AG04449 (cell line): ENCODE data around the gene CFH.
"Not testable (repeated sequence)": the region's sequence is repeated elsewhere in the genome, so short reads cannot be mapped to it uniquely, and the experiment has no call there.

Experiments used
- CTCF ChIA-PET: fragments of 350-600 bp; formaldehyde crosslinking; extraction: SDS; loops from one replicate; lab custom pipeline; 2021; ENCODE audit warnings: antibody characterized with exemption; lab: Yijun Ruan, JAX
- POLR2A ChIA-PET: fragments of 400-600, 350-600 bp; formaldehyde crosslinking; extraction: SDS; loops from one replicate; lab custom pipeline; 2020; ENCODE audit warnings: antibody characterized with exemption, inconsistent platforms; lab: Yijun Ruan, JAX
- DNase-seq: peaks from one replicate; pipeline ENCODE4 v3.0.0-alpha.2; 2010; ENCODE audit warnings: low read depth, low spot score
- H3K4me3 ChIP-seq: 2 replicates; pipeline ENCODE4 v1.5.1; 2011; ENCODE audit warnings: low read depth, mild to moderate bottlenecking, control low read depth, low read length
- TF ChIP-seq, protein P1 (sequence below): IDR thresholded peaks from one replicate; pipeline ENCODE4 v1.5.1; 2011; ENCODE audit warnings: mild to moderate bottlenecking, moderate library complexity, low read length, control low read depth, inconsistent platforms; ENCODE audit not compliant: insufficient read depth; ENCODE audit errors: missing control alignments

CFH gene

GRCh38 chr1:196619721-196620120 lies 32.1 kb upstream of the CFH start:
- TF ChIP-seq, protein P1, sequence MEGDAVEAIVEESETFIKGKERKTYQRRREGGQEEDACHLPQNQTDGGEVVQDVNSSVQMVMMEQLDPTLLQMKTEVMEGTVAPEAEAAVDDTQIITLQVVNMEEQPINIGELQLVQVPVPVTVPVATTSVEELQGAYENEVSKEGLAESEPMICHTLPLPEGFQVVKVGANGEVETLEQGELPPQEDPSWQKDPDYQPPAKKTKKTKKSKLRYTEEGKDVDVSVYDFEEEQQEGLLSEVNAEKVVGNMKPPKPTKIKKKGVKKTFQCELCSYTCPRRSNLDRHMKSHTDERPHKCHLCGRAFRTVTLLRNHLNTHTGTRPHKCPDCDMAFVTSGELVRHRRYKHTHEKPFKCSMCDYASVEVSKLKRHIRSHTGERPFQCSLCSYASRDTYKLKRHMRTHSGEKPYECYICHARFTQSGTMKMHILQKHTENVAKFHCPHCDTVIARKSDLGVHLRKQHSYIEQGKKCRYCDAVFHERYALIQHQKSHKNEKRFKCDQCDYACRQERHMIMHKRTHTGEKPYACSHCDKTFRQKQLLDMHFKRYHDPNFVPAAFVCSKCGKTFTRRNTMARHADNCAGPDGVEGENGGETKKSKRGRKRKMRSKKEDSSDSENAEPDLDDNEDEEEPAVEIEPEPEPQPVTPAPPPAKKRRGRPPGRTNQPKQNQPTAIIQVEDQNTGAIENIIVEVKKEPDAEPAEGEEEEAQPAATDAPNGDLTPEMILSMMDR = no peak
- H3K4me3 ChIP-seq = no peak overlapping the region
- no peak for DNase-seq
- POLR2A ChIA-PET = no interaction called here
- CTCF ChIA-PET = no interaction called here

GRCh38 chr1:196623079-196623478 lies 28.8 kb upstream of the CFH start:
- POLR2A ChIA-PET = no interaction called here
- DNase-seq = no peak

DNA sequence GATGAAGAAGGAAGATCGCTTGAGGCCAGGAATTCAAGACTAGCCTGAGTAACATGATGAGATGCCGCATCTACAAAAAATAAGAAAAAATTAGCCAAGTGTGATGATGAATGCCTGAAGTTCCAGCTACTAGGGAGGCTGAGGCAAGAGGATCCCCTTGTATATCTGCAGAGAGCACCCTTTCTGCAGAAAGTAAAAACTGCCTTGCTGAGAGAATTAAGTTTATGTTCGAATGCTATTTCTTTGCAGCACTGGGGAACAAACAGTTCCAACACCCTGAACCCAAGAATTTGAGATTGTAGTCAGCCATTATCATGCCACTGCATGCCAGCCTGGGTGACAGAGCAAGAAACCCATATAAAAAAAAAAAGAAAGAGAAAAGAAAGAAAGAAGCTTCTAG lies 23.0 kb upstream of the CFH start:
- no peak for DNase-seq
- ChIA-PET POLR2A (no interaction called here), CTCF (no interaction called here)
- H3K4me3 ChIP-seq = no peak overlapping the region
- TF ChIP-seq, protein P1 = no peak

More at GRCh38 chr1:196623079-196623478, 28.8 kb upstream of the CFH start:
- no peak overlapping the region for H3K4me3 ChIP-seq
- TF ChIP-seq, protein P1 = no peak
- CTCF ChIA-PET = no interaction called here

- TF ChIP-seq, protein P1 = no peak
- POLR2A ChIA-PET = no interaction called here
- H3K4me3 ChIP-seq = no peak overlapping the region
- DNase-seq = no peak
- CTCF ChIA-PET = interaction anchor here (1.3 kb wide), 1 partner anchor 282 kb away, joined by 4 read pairs; no protein-coding TSS in a partner anchor
Measured at GRCh38 chr1:196637606-196638005, 14.2 kb upstream of the CFH start.

DNA sequence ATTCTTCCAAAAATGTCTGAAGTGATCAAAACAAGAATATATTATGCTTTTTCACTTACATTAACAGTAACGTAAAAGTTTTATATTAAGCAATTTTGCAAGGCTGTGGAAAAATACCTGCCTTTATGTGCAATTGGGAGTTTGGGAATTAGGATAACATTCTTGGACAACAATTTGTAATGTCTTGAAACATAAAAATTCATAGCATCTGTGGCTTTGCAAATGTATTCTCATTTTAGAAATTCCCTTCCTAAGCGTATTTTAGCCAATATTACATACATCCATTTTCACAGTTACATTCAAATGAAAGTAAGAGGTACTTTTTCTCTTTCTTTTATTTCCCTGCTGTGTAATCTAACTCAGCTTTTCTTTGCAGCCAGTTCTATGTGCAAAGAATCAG lies 13.4 kb upstream of the CFH start:
- CTCF ChIA-PET = interaction anchor here (1.3 kb wide), 1 partner anchor 283 kb away, joined by 4 read pairs; no protein-coding TSS in a partner anchor
- TF ChIP-seq, protein P1 = no peak
- H3K4me3 ChIP-seq = no peak overlapping the region
- POLR2A ChIA-PET = no interaction called here
- no peak for DNase-seq

GRCh38 chr1:196639291-196639690 lies 12.6 kb upstream of the CFH start:
- CTCF ChIA-PET, POLR2A ChIA-PET, H3K4me3 ChIP-seq, DNase-seq: not testable (repeated sequence)

- CTCF ChIA-PET = interaction anchor here (0.8 to 1.5 kb wide), 2 partner anchors 20 to 21 kb away, joined by 3 to 4 read pairs; no protein-coding TSS in a partner anchor
- H3K4me3 ChIP-seq = no peak overlapping the region
- POLR2A ChIA-PET = no interaction called here
- no peak for DNase-seq
- TF ChIP-seq, protein P1 = no peak
Measured at GRCh38 chr1:196640976-196641375, 10.9 kb upstream of the CFH start.
